ENCODE measurements around the gene ITCH.

DNA sequence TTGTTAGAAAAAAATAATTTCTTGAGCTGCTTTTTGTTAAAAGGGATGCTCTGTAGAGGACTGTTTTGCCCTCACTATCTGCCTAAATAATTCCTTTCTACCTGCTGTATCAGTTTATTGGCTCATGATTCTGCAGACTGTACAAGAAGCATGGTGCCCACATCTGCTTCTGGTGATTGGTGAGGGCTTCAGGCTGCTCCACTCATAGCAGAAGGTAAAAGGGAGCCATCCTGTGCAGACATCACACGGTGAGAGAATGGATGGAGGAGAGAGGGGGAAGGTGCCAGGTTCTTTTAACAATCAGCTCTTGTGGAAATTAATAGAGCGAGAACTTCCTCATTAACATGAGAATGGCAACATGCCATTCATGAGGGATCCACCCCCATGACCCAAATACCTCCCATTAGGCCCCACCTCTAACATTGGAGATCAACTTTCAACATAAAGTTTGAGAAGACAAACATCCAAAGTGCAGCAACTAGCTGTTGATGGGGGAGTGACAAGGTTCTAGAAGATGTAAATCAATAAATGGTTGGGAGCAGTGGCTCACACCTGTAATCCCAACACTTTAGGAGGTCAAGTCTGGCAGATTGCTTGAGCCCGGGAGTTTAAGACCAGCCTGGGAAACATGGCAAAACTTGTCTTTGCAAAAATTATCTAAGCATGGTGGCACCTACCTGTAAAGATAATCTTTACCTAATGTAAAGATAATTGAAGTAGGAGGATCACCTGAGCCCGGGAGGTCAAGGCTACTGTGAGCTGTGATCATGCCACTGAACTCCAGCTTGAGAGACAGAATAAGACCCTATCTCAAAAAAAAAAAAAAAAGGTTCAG is 44.2 kb upstream of the ITCH start:
- TF ChIP-seq CTCF (IDR thresholded peaks at IDR 0.05), result no peak
- TF ChIP-seq POLR2AphosphoS5 (IDR thresholded peaks at IDR 0.05), result no peak
- TF ChIP-seq POLR2A (IDR thresholded peaks at IDR 0.05), result no peak

Measured in prostate gland (tissue), 2 donors.